ENCODE results near the gene TDRD1. TPM values are rescaled to one million over a fixed set of nuclear protein-coding genes. Genes with fewer than 3 reads are reported as not detected.
"Not testable (repeated sequence)": the region's sequence is repeated elsewhere in the genome, so short reads cannot be mapped to it uniquely, and the experiment has no call there.

TDRD1 gene
- polyA plus RNA-seq, 4 donors, result 0.10 to 0.28 TPM; not detected in 2

DNA sequence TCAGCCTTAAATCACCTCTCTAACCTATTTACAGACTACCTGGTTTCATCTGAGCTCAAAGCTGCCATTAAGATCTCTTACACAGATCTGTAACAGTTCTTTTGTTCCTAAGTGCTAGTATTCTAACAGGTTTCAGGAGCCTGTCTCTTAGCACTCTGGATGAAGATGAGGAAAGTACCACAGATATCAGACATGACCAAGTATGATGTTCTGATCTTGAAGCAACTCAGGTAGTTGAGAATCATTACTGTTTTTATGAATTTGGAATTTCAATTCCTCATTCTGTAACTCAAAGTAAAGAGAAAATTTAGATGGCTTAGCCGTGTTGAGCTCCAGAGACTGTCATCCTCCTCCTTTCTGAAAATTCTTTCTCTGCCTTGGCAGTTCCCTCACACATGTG, 36.0 kb upstream of the TDRD1 start:
- Histone ChIP-seq H3K4me1 (ENCODE audit: control insufficient read depth in 3 of 3, insufficient read depth in 2 of 3, low read depth in 1 of 3, low read length in 2 of 3) (peaks cover 0 to 3% (median 0%) of the 10 kb centered on the region in 3 donors), H3K9me3 (ENCODE audit: control insufficient read depth in 2 of 2, insufficient read depth in 1 of 2, low read depth in 1 of 2, low read length in 1 of 2) (no peaks in the 10 kb centered on the region), H3K36me3 (ENCODE audit: control insufficient read depth in 3 of 3, insufficient read depth in 2 of 3, low read depth in 1 of 3, low read length in 3 of 3) (peaks cover 2 to 19% (median 15%) of the 10 kb centered on the region in 3 donors), H3K27ac (ENCODE audit: low read depth in 1 of 3, low read length in 2 of 3) (no peak overlapping the region), H3K27me3 (ENCODE audit: control insufficient read depth in 3 of 3, insufficient read depth in 3 of 3, low read length in 3 of 3) (no peaks in the 10 kb centered on the region), H3K4me3 (ENCODE audit: low read depth in 1 of 3, low read length in 3 of 3) (no peak overlapping the region)
- WGBS, 3 donors, result 93 to 100% (median 100%) methylated on average over 1 of the region's 1 CpG
- no peak for DNase-seq
- no peak for FAIRE-seq

DNA sequence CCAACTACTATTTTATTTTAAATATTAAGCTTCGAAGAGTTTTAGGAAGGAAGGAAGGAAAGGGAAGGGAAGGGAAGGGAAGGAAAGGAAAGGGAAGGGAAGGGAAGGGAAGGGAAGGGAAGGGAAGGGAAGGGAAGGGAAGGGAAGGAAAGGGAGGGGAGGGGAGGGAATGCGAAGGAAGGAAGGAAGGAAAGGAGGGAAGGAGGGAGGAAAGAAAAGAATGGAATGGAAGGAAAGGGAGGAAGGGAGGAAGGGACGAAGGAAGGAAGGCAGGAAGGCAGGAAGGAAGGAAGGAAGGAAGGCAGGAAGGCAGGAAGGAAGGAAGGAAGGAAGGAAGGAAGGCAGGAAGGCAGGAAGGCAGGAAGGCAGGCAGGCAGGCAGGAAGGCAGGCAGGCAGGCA, 29.7 kb upstream of the TDRD1 start:
- DNase-seq; H3K9me3 ChIP-seq (ENCODE audit: control insufficient read depth in 2 of 2, insufficient read depth in 1 of 2, low read depth in 1 of 2, low read length in 1 of 2); H3K4me1 ChIP-seq (ENCODE audit: control insufficient read depth in 3 of 3, insufficient read depth in 2 of 3, low read depth in 1 of 3, low read length in 2 of 3); H3K27ac ChIP-seq (ENCODE audit: low read depth in 1 of 3, low read length in 2 of 3); FAIRE-seq; H3K27me3 ChIP-seq (ENCODE audit: control insufficient read depth in 3 of 3, insufficient read depth in 3 of 3, low read length in 3 of 3); H3K4me3 ChIP-seq (ENCODE audit: low read depth in 1 of 3, low read length in 3 of 3): not testable (repeated sequence)
- 88 to 93% (median 89%) methylated on average over 3 of the region's 3 CpGs for WGBS, 3 donors
- peaks cover 3 to 29% (median 15%) of the 10 kb centered on the region in 3 donors for H3K36me3 ChIP-seq (ENCODE audit: control insufficient read depth in 3 of 3, insufficient read depth in 2 of 3, low read depth in 1 of 3, low read length in 3 of 3)

DNA sequence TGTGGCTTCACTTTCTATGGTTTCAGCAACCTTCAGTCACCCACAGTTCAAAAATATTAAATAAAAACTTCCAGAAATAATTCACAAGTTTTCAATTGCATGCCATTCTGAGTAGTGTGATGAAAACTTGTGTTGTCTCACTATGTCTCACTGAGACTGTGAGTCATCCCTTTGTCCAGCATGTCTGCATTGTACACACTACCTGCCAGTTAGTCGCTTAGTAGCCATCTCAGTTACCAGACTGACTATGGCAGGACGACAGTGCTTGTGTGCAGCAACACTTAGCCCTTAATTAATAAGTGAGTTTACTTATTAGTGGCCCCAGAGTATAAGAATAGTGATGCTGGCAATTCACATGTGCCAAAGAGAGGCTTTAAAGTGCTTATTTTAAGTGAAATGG, 27.7 kb upstream of the TDRD1 start:
- Histone ChIP-seq H3K27me3 (ENCODE audit: control insufficient read depth in 3 of 3, insufficient read depth in 3 of 3, low read length in 3 of 3) (no peaks in the 10 kb centered on the region), H3K36me3 (ENCODE audit: control insufficient read depth in 3 of 3, insufficient read depth in 2 of 3, low read depth in 1 of 3, low read length in 3 of 3) (peaks cover 3 to 32% (median 13%) of the 10 kb centered on the region in 3 donors), H3K4me3 (ENCODE audit: low read depth in 1 of 3, low read length in 3 of 3) (no peak overlapping the region), H3K4me1 (ENCODE audit: control insufficient read depth in 3 of 3, insufficient read depth in 2 of 3, low read depth in 1 of 3, low read length in 2 of 3) (no peaks in the 10 kb centered on the region), H3K9me3 (ENCODE audit: control insufficient read depth in 2 of 2, insufficient read depth in 1 of 2, low read depth in 1 of 2, low read length in 1 of 2) (no peaks in the 10 kb centered on the region), H3K27ac (ENCODE audit: low read depth in 1 of 3, low read length in 2 of 3) (no peak overlapping the region)
- FAIRE-seq (no peak), DNase-seq (no peak)
- WGBS, 3 donors, result 92 to 94% (median 92%) methylated on average over 2 of the region's 2 CpGs

DNA sequence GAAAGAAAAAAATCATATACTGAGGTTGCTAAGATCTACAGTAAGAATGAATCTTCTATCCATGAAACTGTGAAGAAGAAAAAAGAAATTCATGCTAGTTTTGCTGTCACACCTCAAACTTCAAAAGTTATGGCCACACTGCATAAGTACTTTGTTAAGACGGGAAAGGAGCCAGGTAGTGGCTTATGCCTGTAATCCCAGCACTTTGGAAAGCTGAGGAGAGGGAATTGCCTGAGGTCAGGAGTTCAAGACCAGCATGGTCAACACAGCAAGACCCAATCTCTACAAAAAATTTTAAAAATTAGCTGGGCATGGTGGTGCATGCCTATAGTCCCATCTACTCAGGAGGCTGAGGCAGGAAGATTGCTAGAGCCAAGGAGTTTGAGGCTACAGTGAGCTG, 27.3 kb upstream of the TDRD1 start:
- H3K9me3 ChIP-seq (ENCODE audit: control insufficient read depth in 2 of 2, insufficient read depth in 1 of 2, low read depth in 1 of 2, low read length in 1 of 2), result no peaks in the 10 kb centered on the region
- no peak overlapping the region for H3K27ac ChIP-seq (ENCODE audit: low read depth in 1 of 3, low read length in 2 of 3)
- FAIRE-seq (no peak), DNase-seq (no peak)
- peaks cover 3 to 32% (median 13%) of the 10 kb centered on the region in 3 donors for H3K36me3 ChIP-seq (ENCODE audit: control insufficient read depth in 3 of 3, insufficient read depth in 2 of 3, low read depth in 1 of 3, low read length in 3 of 3)
- H3K4me1 ChIP-seq (ENCODE audit: control insufficient read depth in 3 of 3, insufficient read depth in 2 of 3, low read depth in 1 of 3, low read length in 2 of 3), result no peaks in the 10 kb centered on the region
- H3K27me3 ChIP-seq (ENCODE audit: control insufficient read depth in 3 of 3, insufficient read depth in 3 of 3, low read length in 3 of 3), result no peaks in the 10 kb centered on the region
- 88 to 97% (median 96%) methylated on average over 1 of the region's 1 CpG for WGBS, 3 donors
- H3K4me3 ChIP-seq (ENCODE audit: low read depth in 1 of 3, low read length in 3 of 3), result no peak overlapping the region

DNA sequence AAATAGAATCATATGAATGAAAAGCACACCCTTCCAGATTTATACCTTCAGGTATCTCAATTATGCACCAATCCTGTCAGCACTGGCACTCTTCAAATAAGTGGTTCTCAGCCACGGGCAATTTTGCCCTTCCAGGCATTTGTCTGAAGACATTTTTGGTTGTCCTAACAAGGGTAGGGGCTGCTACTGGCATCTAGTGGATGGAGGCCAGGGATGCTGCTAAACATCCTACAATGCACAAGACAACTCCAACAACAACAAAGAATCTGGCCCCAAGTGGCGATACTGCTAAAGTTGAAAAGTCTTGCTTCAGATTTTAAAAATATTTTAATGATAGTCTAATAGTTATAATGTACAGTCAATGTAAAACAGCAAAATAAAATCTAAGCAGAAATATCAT, 21.2 kb upstream of the TDRD1 start:
- no peak overlapping the region for H3K4me3 ChIP-seq (ENCODE audit: low read depth in 1 of 3, low read length in 3 of 3)
- no peak overlapping the region for H3K27ac ChIP-seq (ENCODE audit: low read depth in 1 of 3, low read length in 2 of 3)
- DNase-seq (no peak), FAIRE-seq (no peak)
- peaks cover 0 to 24% (median 5%) of the 10 kb centered on the region in 3 donors for H3K36me3 ChIP-seq (ENCODE audit: control insufficient read depth in 3 of 3, insufficient read depth in 2 of 3, low read depth in 1 of 3, low read length in 3 of 3)
- H3K9me3 ChIP-seq (ENCODE audit: control insufficient read depth in 2 of 2, insufficient read depth in 1 of 2, low read depth in 1 of 2, low read length in 1 of 2), result no peaks in the 10 kb centered on the region
- no peaks in the 10 kb centered on the region for H3K27me3 ChIP-seq (ENCODE audit: control insufficient read depth in 3 of 3, insufficient read depth in 3 of 3, low read length in 3 of 3)
- WGBS, 3 donors, result 91 to 97% (median 94%) methylated on average over 2 of the region's 2 CpGs
- H3K4me1 ChIP-seq (ENCODE audit: control insufficient read depth in 3 of 3, insufficient read depth in 2 of 3, low read depth in 1 of 3, low read length in 2 of 3), result peaks cover 0 to 2% (median 0%) of the 10 kb centered on the region in 3 donors

DNA sequence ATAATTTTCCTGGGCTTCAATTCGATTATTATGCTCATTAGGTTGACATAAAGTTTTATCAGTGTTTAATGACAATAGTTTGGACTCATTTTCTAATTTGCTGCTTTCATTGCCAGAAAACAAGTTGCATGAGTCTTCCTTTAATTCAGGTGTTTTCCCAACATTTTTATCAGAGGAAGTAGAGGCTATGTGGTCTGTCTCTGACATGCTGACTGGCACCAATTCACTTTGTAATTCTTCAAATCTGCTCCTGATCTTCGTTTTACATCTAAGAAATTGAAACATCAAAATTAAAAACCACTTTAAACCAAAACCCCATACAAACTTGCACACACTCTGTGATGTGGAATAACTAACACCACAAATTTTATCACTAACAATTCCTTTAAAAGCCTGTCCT, 16.1 kb upstream of the TDRD1 start:
- H3K4me1 ChIP-seq (ENCODE audit: control insufficient read depth in 3 of 3, insufficient read depth in 2 of 3, low read depth in 1 of 3, low read length in 2 of 3), result peaks cover 0 to 3% (median 2%) of the 10 kb centered on the region in 3 donors
- no peaks in the 10 kb centered on the region for H3K9me3 ChIP-seq (ENCODE audit: control insufficient read depth in 2 of 2, insufficient read depth in 1 of 2, low read depth in 1 of 2, low read length in 1 of 2)
- no peak for DNase-seq
- H3K27ac ChIP-seq (ENCODE audit: low read depth in 1 of 3, low read length in 2 of 3), result no peak overlapping the region
- H3K27me3 ChIP-seq (ENCODE audit: control insufficient read depth in 3 of 3, insufficient read depth in 3 of 3, low read length in 3 of 3), result no peaks in the 10 kb centered on the region
- WGBS, 3 donors, result 57 to 65% (median 62%) methylated on average over 2 of the region's 2 CpGs
- H3K36me3 ChIP-seq (ENCODE audit: control insufficient read depth in 3 of 3, insufficient read depth in 2 of 3, low read depth in 1 of 3, low read length in 3 of 3), result peaks cover 0 to 10% (median 8%) of the 10 kb centered on the region in 3 donors
- H3K4me3 ChIP-seq (ENCODE audit: low read depth in 1 of 3, low read length in 3 of 3), result no peak overlapping the region
- no peak for FAIRE-seq

DNA sequence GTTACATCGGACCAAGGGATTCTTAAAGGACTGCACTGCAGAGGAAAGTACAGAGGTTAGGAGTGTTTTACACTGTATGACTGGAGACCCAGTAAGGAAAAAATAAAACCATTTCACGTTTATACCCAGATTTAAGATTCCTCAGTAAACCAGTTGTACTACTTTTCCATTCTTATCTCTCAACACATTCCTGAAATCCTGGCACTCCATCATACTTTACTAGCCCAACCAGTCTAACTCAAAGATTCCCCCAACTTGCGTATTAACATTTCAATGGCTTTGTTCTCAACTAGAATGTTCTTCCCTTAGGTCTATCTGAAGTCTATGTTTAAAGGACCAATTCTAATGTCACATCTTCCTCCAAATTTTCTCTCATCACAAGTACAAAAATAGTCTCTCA, 13.1 kb upstream of the TDRD1 start:
- 44 to 67% (median 63%) methylated on average over 3 of the region's 3 CpGs for WGBS, 3 donors
- DNase-seq (peak; percentile 15 to 29), FAIRE-seq (peak; percentile 10)
- peaks cover 1 to 5% of the 10 kb centered on the region in 2 donors for H3K9me3 ChIP-seq (ENCODE audit: control insufficient read depth in 2 of 2, insufficient read depth in 1 of 2, low read depth in 1 of 2, low read length in 1 of 2)
- peaks cover 0 to 3% (median 0%) of the 10 kb centered on the region in 3 donors for H3K4me1 ChIP-seq (ENCODE audit: control insufficient read depth in 3 of 3, insufficient read depth in 2 of 3, low read depth in 1 of 3, low read length in 2 of 3)
- no peak overlapping the region for H3K27ac ChIP-seq (ENCODE audit: low read depth in 1 of 3, low read length in 2 of 3)
- H3K4me3 ChIP-seq (ENCODE audit: low read depth in 1 of 3, low read length in 3 of 3), result no peak overlapping the region
- peaks cover 0 to 8% (median 5%) of the 10 kb centered on the region in 3 donors for H3K36me3 ChIP-seq (ENCODE audit: control insufficient read depth in 3 of 3, insufficient read depth in 2 of 3, low read depth in 1 of 3, low read length in 3 of 3)
- no peaks in the 10 kb centered on the region for H3K27me3 ChIP-seq (ENCODE audit: control insufficient read depth in 3 of 3, insufficient read depth in 3 of 3, low read length in 3 of 3)

DNA sequence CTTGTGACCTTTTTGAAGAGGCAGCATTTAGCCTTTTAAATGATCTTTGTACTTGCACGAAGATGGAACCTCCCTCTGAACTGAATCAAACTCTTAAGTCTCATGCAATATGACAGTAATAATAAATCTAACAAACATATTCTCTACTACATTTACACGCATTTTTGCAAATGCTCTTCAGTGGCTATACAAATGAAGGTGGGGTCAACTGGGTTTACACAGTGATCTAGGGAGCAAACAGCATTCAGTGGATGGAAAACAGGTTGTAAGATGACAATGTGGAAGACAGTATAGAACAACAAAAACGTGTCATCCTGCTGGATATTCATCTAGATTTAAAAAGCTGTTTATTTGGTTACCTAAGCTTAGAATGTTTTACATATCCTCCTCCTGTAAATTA, 12.7 kb upstream of the TDRD1 start:
- no peak overlapping the region for H3K27ac ChIP-seq (ENCODE audit: low read depth in 1 of 3, low read length in 2 of 3)
- no peak overlapping the region for H3K4me3 ChIP-seq (ENCODE audit: low read depth in 1 of 3, low read length in 3 of 3)
- H3K9me3 ChIP-seq (ENCODE audit: control insufficient read depth in 2 of 2, insufficient read depth in 1 of 2, low read depth in 1 of 2, low read length in 1 of 2), result peaks cover 1 to 5% of the 10 kb centered on the region in 2 donors
- FAIRE-seq (no peak), DNase-seq (no peak)
- 33 to 53% (median 42%) methylated on average over 3 of the region's 3 CpGs for WGBS, 3 donors
- peaks cover 0 to 8% (median 5%) of the 10 kb centered on the region in 3 donors for H3K36me3 ChIP-seq (ENCODE audit: control insufficient read depth in 3 of 3, insufficient read depth in 2 of 3, low read depth in 1 of 3, low read length in 3 of 3)
- peaks cover 0 to 3% (median 0%) of the 10 kb centered on the region in 3 donors for H3K4me1 ChIP-seq (ENCODE audit: control insufficient read depth in 3 of 3, insufficient read depth in 2 of 3, low read depth in 1 of 3, low read length in 2 of 3)
- no peaks in the 10 kb centered on the region for H3K27me3 ChIP-seq (ENCODE audit: control insufficient read depth in 3 of 3, insufficient read depth in 3 of 3, low read length in 3 of 3)

DNA sequence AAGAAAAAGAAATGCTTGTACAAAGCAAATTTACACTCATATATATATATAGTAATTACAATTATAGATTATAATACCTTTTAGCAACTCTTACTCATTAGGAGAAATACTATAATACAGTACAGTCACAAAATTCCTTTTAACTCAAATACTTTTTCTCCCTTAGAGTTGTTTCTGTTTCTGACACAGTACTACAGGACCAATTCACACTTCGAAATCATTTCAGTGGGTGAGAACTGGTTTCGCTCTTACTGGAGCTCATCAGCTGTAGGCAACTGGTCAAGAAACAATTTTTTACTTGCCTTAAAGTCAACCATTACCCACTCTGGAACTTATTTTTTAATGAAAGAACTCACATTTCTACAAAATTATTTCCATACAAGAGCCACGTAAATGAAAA, 11.2 kb upstream of the TDRD1 start:
- no peak for FAIRE-seq
- peaks cover 0 to 3% (median 0%) of the 10 kb centered on the region in 3 donors for H3K4me1 ChIP-seq (ENCODE audit: control insufficient read depth in 3 of 3, insufficient read depth in 2 of 3, low read depth in 1 of 3, low read length in 2 of 3)

More for the DNA sequence above, 11.2 kb upstream of the TDRD1 start:
- H3K9me3 ChIP-seq (ENCODE audit: control insufficient read depth in 2 of 2, insufficient read depth in 1 of 2, low read depth in 1 of 2, low read length in 1 of 2), result peaks cover 1 to 5% of the 10 kb centered on the region in 2 donors
- H3K4me3 ChIP-seq (ENCODE audit: low read depth in 1 of 3, low read length in 3 of 3), result no peak overlapping the region
- H3K36me3 ChIP-seq (ENCODE audit: control insufficient read depth in 3 of 3, insufficient read depth in 2 of 3, low read depth in 1 of 3, low read length in 3 of 3), result peaks cover 0 to 8% (median 4%) of the 10 kb centered on the region in 3 donors
- no peak overlapping the region for H3K27ac ChIP-seq (ENCODE audit: low read depth in 1 of 3, low read length in 2 of 3)
- no peaks in the 10 kb centered on the region for H3K27me3 ChIP-seq (ENCODE audit: control insufficient read depth in 3 of 3, insufficient read depth in 3 of 3, low read length in 3 of 3)
- no peak for DNase-seq
- WGBS, 3 donors, result 87 to 95% (median 88%) methylated on average over 3 of the region's 3 CpGs

All from small intestine (tissue), 7 donors.